Right renal cortex interstitium (tissue), 3 donors: ENCODE results near the gene ACSM5. TPM values are rescaled to one million over a fixed set of nuclear protein-coding genes. Genes with fewer than 3 reads are reported as not detected.
"Not testable (repeated sequence)": the region's sequence is repeated elsewhere in the genome, so short reads cannot be mapped to it uniquely, and the experiment has no call there.

Source experiments
- DNase-seq, 3 donors: peaks; one replicate each; pipeline ENCODE4 v3.0.0-alpha.2; 2013; ENCODE audit warnings: low read depth in 3 of 3, low spot score in 2 of 3
- polyA plus RNA-seq, 3 donors: library from polyadenylated mRNA; unstranded; fragments of 120-200 nt; gene quantifications; one replicate each; pipeline ENCODE4 v1.2.1, GENCODE V29; 2013; ENCODE audit not compliant: insufficient read length in 3 of 3

The ACSM5 gene
- polyA plus RNA-seq, 3 donors: 4.9 to 8.6 (median 5.0) TPM

DNA sequence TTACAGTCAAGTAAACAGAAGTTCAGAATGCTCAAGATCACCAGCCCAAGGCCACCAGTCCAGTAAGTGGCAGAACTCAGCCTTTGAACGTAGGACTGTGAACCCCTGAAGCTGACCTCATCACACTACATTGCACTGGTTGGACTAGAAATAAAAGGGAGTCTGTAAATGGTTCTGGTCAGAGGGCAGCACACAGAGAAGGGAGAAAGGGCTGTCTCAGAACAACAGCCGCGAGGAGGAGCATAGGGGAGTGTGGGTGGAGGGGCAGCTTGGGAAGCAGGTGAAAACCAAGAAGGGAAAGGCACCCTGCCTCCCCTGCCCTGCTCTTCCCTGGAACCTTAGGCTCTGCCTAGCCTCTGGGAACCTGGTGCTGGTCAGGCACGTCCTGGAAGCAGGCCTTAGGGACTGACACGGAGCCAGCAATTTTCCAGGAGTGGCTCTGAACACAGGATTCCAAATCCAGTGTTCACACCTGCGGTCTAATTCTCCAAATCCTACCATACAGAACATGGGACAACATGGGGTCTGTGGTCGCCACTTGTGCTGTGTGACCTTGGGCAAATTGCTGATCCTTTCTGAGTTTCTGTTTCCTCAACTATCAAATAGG lies 11.8 kb upstream of the ACSM5 start:
- no peak for DNase-seq

- DNase-seq: no peak
Observed at GRCh38 chr16:20398603-20399002, 10.7 kb upstream of the ACSM5 start.

GRCh38 chr16:20399185-20399584 lies 10.1 kb upstream of the ACSM5 start:
- DNase-seq: no peak

- no peak for DNase-seq
Observed at GRCh38 chr16:20401066-20401465, 8.3 kb upstream of the ACSM5 start.

DNA sequence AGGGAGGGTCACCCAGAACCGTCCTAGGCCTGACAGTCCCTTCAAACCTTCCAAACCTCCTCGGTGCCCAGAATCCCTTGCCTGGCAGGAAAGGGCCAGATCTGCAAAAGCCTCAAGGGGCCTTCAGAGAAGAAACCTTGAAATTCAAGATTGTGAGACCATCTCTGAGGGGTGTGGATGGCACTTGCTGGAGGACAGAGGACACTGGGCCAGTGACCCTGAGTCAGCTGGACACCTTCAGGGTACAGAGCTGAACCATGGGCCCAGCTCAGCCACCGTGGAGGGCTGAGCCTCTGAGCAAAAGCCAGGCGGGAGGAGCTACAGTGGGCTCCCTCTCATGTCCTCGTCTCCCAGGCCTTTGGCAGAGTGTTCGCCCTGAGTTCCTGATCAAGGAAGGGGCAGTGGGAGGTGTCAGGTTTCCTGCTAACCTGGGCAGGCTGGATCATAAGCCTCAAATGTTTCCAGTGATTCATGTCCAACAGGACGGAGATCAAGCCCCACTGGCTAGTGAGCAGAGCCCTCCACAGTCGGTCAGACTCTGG lies 7.8 kb upstream of the ACSM5 start:
- DNase-seq: no peak

DNA sequence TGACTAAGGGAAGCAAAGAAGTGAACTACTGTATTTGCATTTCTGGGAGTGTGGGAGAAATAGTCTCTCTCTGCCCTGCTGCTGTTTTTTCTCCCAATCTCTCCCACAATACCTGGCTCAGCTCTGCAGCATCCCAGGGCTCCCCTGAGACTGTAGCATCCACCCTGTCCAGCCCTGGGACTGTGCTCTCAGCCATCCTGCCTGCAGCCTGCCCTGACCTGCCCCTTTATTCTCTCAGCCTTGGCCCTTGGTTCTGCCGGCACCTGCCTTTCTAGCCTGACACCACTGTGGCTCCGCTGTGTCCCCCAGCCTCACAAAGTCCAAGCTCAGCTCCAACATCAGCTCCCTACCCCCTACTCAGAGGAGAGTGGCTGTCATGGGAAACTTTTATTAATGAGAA lies 6.7 kb upstream of the ACSM5 start:
- no peak for DNase-seq

GRCh38 chr16:20404637-20405036 lies 4.7 kb upstream of the ACSM5 start, which contains the start of gene PDILT:
Gene PDILT (minus strand): TSS chr16:20404737. CDS start chr16:20399300, 5,437 bp downstream.
- no peak for DNase-seq

- no peak for DNase-seq
Observed at GRCh38 chr16:20410121-20410723, 888 bp downstream of the ACSM5 start.

DNA sequence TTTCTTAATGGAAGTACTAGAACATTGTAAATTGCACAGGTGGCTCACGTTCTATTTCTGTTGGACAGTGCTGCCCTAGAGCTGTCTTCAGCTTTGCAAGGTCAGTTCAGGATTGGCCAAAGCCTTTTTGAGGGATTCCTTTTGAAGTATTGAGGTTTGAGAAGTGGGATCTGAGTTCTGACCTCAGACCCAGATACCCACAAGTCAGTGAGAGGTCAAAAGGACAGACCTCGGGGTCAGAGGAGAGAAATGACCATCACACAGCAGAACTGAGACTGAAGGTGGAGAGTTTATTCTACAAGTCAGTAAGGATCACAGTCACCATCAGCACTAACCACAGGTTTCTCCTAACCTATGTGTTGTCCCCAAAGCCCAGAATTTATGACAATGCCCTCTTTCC lies 1.7 kb downstream of the ACSM5 start:
- no peak for DNase-seq

GRCh38 chr16:20415541-20415940 lies 6.2 kb downstream of the ACSM5 start:
- no peak for DNase-seq

GRCh38 chr16:20419093-20419492 lies 9.8 kb downstream of the ACSM5 start:
- DNase-seq: not testable (repeated sequence)

DNA sequence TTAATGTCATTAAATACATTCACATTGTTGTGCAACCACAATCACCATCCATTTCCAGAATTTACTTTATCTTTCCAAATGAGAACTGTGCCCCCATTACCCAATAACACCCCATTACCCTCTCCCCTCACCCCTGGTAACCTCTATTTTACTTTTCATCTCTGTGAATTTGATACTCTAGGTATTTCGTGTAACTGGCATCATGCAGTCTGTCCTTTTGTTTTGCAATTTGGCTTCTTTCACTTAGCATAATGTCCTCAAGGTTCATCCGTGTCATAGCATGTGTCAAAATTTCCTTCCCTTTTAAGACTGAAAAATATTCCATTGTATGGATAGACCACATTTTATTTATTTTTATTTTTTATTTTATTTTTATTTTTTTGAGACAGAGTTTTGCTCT lies 12.4 kb downstream of the ACSM5 start:
- not testable (repeated sequence) for DNase-seq

DNA sequence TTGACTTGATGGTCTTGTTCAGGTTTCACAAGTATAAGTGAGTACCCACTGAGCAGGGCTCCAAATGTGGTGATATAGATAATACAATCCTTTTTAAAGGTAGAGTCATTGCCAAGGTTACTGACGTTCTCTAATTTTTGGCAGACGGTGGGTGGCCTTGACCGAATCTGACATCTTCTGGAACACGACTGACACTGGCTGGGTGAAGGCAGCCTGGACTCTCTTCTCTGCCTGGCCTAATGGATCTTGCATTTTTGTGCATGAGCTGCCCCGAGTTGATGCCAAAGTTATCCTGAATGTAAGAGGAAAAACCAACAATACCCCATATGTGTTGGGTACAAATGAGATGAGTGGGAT lies 14.4 kb downstream of the ACSM5 start:
- not testable (repeated sequence) for DNase-seq

DNA sequence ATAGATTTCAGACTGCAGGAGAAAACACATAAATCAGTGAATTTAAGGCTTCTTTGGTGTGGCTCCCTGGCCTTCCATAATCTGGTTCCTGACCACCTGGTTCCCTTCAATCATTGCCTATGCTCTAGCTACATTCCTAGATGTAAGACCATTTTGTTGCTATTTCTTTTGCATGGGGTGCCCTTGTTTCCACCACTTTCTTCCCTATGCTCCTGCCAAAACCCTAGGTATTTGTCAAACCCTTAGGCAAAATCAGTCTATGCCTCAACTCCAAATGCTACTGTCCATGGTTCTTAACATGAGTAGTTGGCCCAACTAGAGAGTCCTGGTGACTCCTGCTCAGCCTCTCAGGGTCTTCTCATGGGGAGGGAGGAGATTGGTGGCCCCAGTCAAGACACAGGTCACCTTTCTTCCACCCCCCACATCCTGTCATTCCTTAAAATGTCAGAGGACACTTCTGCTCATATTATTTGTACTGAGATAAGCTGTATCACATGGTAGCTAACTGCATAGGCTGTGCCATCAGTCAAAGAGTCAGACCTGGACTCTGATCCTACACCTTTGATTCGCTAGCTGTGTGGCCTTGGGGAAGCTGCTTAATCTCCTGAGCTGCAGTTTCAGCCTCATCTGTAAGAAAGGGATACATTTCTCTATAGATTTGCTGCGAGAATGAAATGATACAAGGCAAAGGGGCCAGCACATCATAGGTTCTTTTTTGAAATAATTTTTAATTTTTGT lies 15.0 kb downstream of the ACSM5 start:
- no peak for DNase-seq

DNA sequence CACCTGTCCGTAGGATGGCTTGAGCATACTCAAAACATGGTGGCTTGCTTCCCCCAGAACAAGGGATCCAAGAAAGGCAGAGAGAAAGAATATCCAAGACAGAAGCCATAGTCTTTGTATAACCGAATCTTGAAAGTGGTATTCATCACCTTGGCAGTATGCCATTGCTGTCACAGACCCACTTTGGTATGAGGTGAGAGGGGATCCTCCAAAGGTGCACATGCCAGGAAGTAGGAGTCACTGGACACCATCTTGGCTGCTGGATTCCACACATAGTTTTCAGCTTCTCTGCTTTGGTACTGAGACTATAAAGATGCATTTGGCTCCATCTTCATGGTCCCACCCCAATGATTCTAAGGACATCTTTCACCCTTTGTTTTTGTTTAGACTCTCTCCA lies 18.1 kb downstream of the ACSM5 start:
- not testable (repeated sequence) for DNase-seq

GRCh38 chr16:20429499-20429898 lies 20.2 kb downstream of the ACSM5 start:
- DNase-seq: not testable (repeated sequence)

GRCh38 chr16:20430480-20430879 lies 21.1 kb downstream of the ACSM5 start:
- not testable (repeated sequence) for DNase-seq

DNA sequence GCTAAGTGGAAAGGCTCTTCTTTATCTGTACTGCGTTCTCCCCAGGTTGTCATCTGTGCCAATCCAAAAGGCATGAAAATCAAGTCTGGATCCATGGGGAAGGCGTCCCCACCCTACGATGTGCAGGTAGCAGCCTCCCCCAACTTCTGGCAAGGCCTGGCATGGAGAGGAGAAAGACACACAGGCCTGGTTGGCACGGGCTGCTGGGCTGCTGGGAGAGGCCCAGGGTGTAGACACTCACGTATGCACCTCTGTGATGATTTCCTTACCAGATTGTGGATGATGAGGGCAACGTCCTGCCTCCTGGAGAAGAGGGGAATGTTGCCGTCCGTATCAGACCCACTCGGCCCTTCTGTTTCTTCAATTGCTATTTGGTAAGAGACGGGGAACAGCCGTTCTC lies 21.6 kb downstream of the ACSM5 start:
- no peak for DNase-seq

GRCh38 chr16:20438950-20439349 lies 29.6 kb downstream of the ACSM5 start:
- not testable (repeated sequence) for DNase-seq

DNA sequence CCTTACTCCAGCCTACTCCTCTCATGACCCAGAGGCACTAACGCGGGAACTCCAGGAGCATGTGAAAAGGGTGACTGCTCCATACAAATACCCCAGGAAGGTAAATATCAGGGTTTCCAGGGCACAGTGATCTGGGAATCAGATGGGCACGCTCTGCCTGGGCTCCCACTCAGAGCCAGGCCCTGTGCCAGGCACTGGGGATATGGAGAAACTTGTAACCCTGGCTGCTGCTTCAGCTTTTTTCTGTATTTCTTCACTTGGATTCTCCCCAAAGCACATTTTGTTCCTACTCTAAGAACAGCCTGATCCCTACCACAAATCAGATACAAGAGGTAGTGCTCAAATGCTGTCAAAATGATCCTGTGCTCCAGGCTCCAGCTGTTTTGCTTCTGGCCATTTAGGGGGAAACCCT lies 30.5 kb downstream of the ACSM5 start:
- DNase-seq: not testable (repeated sequence)

GRCh38 chr16:20440731-20441130 lies 31.4 kb downstream of the ACSM5 start:
- DNase-seq: not testable (repeated sequence)

DNA sequence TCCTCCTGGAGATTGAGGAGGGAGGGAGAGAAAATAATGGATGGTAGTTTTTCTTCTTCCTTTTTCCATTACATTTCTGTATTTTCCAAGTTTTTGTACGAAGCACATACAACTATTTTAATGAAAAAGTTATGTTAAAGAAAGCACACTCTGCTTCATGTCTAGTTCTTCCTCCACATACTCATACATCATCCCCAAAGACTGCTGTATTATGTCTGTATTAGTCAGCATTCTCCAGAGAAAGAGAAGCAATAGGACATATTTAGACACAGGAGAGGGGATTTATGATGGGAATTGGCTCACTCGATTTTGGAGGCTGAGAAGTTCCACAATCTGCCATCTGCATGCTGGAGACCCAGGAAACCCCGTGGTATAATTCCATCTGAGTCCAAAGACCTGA lies 31.9 kb downstream of the ACSM5 start:
- DNase-seq: no peak
